ENCODE measurements around the gene PHF3. TPM values are rescaled to one million over a fixed set of nuclear protein-coding genes. Genes with fewer than 3 reads are reported as not detected.

The PHF3 gene
- 53.1 and 62.4 TPM in 2 replicates for total RNA-seq

GRCh38 chr6:63635588-63636517 lies at the start of gene PHF3:
Gene PHF3 (plus strand): TSS chr6:63635802. CDS start chr6:63646552, 10,750 bp downstream.

Other genes with a start within 250 kb of the PHF3 start
- 20.3 and 25.9 TPM in 2 replicates for gene PTP4A1, start 63.3 kb upstream of the PHF3 start, total RNA-seq

All from dermis lymphatic vessel endothelial cell (primary cell).